HG03558 (cell line): ENCODE measurements around the gene SKIC8.

ENCODE experiments used
- ATAC-seq: cut with Tn5 transposase; IDR thresholded peaks from one replicate; pipeline ENCODE4 v1.9.1; 2021; ENCODE audit warnings: moderate number of reproducible peaks; ENCODE audit not compliant: unreplicated experiment; ENCODE audit errors: extremely low read depth

SKIC8 gene

DNA sequence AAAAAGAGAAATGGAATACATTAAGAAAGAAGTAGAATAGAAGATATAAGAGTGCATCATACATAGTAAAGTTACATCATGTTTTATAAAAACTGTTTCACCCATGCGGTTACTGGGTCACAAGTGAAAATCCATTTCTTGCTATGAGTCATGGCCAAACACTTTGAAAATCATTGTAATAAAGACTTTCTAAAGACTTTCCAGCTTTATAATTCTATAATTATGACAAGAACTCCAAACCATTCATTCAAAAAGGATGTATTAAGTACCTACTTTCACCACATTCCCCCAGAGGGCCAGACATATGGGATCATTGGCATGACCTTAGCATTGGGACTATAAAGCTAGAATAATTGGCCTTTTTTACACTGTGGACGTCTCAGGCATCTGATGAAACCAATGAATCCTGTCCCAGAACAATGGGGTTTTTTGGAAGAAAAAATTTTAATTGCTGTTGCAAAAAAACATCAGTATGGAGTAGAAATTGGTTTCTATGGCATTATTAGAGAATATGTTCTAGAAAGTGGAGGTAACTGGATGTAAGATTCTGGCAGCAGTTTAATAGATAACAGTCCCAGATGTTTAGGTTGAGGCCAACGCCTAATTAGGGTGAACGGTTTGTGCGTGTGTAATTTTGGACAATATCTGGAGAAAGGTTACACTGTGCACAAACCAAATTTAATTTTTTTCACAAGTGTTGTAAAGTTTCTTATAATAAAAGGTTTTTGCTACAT, 3.3 kb upstream of the SKIC8 start:
- no peak for ATAC-seq

DNA sequence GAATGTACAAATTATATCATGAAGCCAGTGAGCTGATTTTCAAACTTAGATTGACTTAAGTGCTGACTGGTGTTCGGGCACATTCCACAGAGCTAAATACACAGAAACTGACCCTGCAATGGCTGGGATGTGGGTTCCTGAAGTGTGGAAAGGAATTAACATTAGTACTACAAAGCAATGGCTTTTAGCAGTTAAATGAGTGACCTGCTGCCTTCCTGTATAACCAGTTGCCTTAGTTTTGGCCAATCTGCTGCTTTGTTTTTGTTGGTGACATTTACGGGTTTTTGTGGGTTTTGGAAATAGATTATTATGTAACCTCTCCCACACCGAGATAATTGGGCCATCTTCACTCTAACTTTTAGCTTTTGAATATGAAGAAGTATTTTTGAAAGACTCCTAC, 2.4 kb upstream of the SKIC8 start:
- no peak for ATAC-seq

DNA sequence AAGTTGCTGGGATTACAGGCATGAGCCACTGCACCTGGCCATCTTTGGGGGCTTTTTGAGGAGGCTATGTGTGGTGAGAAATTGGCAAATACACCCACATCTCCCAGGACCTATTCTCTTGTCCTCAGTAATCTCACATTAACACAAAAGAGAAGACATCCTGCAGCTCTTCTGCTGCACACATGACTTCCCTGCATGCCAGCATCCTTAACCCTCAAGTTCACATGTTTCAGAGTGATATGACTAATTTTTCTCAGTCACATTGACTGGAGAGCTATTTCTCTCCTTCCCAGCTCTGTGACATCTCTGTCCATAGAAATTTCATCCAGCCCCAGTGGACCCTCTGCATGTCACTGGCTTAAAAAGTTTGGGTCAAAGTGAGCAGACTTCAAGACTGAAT, 1.9 kb upstream of the SKIC8 start:
- ATAC-seq, result no peak

DNA sequence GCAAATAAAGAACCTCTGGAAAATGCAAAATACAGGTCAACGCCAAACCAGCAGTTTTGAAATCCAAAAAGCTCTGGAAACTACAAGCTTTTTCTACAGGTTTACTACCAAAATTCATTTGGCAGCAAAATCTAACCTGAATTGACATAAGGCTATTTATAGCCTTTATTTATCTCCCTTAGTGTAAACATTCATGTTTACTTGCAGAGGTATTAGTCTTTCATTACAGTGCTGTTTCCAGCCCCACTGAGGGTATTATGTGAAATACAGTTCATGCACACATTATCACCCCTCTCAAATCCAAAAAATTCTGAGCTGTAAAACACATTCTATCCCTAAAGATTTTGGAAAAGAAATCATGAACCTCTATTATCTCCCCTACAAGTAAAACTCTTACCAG, 7.2 kb downstream of the SKIC8 start:
- ATAC-seq, result no peak

DNA sequence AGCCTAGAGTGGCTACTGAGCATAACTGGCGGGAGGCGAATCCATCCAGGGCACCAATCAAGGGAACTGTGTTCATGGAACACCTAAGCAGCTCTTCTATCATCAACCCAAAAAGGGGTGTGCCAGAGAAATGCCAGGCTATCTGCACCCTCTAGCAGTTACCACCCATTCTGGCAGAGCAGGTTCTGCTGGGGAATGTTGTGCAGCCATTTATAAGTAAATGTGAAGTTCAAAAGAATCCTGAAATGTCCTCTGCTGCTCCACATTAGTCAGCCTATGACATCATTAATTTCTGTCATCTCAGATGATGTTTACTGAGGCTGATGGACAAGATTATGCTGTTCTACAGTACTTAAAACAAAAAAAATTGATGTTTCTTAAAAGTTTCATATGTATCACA, 7.7 kb downstream of the SKIC8 start:
- no peak for ATAC-seq

DNA sequence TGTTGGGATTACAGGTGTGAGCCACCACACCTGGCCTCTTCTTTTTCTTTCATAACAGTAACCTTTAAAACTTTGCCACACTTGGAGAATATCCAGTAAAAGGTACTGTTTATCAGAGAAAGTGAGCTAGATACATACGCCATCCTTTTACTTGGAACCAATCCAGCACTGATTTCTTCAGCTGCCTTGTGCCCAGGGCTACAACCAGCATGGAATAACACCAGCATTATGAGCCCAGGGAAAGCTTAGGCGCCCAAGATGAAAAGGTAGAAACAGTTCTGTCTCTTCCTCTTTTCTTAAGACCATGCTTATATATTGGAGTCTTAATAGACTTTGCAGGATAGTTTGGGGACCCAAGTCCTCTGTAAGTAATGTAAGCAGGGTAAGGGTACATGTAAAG, 8.4 kb downstream of the SKIC8 start:
- no peak for ATAC-seq

DNA sequence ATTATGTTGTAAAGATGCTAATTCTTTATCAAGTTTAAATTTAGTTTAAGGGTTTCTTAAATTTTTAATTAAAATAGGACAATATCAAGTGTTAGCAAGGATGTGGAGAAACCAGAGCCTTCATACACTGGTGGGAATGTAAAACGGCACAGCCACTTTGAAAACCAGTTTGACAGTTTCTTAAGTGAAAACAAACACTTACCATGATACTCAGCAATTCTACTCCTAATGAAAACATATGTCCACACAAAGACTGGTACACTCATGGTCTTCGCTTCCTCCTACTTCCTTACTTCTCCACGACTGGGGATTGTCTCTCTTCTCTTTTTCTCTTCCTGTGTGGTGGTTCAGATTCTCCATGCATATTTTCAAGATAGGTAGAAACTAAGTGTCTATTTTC, 9.2 kb downstream of the SKIC8 start:
- ATAC-seq, result no peak

DNA sequence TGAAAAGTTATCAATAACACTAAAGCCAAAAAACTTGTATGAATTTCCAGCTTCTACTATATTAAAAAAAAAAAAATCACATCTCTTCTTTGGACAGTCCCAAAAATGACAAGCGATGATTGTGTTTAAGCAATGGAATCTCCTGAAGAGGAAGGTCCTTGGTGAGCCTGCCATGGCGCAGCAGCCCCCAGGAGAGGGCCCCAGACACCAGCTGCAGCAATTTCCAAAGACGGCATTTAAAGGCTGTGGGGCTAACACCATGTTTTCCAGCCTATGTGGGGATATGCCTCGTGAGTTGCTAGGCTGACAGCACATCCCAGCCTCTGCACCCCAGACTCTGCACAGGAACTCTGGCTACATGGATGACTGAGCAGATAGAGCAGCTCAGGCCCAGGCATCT, 14.7 kb downstream of the SKIC8 start:
- no peak for ATAC-seq

DNA sequence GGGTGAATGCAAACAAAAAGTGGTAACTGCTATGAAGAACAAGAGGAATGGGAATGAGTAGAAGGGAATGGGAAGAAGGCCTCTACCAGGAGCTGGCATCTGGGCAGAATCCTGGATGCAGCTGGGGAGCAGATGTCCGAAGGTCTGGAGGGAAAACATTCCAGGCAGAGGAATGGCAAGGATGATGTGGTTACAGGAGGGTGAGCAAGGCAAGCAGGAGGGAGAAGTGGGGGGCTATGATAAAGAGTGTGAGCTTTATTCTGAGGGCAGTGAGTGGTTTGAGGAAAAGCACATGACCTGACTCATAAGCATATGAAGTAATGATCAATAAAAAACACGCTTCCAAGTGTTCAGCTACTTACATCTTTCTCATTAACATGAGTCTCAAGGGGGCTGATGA, 17.1 kb downstream of the SKIC8 start:
- ATAC-seq, result no peak

DNA sequence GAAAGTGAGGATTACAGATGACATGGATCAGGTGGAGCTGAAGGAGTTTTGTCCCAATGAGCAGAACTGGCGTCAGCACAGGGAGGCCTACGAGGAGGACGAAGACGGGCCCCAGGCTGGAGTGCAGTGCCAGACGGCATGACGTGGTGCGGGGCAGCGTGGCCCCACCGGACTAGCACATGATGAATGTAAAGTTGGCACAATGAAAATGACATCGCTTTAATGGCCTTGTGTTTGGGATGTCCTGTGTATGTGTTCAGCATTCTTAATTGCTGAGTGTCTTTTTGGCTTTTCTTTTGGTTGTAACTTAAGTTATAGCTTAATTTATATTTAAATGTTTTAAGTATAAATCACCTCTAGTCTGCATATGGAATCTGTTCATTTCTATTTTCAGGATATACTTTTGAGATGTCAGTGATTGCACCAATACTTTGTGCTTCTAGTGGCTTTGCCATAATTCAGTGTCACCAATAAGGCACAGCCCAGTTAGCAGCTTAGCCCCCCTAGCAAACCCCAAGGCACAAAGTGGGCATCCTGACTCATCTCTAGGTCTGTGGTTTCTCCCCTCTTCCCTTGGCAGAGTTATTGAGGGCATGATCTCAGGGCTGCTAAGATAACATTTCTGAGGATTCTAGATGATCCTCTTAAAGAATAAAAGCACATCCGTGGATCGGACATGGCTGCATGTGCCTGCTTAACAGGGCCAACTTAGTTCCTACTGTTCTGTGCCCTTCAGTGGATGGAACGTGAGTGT, 18.9 kb downstream of the SKIC8 start:
- no peak for ATAC-seq

DNA sequence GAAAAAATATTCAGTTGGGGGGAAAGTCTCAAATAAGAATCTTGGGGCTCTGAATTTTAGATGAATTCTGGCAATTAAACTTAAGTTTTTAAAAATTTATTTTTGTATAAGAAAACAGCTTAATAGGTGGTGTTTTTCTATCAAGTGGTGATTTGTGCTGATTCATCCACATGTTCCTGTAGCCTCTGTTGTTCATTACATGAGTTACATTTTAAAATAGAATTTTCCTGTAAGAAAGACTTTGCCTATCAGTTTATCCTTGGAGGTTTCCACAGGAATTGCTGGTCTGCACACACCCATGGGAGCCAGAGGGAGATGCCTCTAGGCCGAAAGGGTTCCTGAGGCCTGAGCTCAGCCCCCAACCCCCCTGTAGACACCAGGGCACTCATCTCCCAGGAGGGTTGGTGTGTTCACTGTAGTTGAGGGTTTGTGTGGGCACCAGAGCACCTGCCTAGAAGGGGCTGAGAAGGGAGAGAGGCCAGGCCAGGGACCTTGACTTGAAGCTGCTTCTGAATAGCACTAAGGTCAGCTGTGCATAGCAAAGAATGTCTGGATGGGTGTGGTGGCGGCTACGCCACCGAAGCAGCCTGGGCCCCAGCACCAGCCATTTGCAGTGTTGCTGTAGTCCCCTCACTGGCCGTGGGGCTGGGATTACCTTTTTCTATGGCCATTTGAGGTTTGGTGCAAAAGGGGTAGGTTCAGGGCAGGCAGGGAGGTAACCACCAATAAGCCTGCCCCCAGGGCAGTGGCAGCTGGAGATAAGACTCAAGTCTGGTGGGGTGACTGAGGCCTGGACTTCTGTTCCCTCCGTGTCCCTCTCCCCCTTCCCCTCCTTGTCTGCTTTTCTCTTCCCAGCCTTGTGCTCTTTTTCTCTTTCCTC, 23.1 kb downstream of the SKIC8 start:
- no peak for ATAC-seq

DNA sequence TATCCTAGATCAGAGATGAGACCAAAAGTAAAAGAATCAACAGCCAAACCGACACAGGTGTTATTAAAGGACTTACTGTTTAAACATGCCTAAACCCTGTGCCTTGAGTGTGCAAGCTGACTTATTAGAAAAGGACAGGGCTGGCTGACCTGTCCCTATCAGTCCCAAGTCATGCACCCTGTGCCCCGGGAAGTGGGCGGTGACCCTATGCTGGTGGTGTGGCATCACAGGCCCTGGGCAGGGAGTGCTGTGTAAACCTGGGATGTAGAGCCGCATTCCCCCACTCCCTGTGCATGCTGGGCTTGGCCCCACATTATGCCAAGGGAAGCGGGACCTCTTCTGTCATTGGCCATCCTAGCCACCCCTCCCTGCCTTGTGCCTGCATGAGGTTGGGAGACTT, 24.4 kb downstream of the SKIC8 start:
- ATAC-seq, result no peak

DNA sequence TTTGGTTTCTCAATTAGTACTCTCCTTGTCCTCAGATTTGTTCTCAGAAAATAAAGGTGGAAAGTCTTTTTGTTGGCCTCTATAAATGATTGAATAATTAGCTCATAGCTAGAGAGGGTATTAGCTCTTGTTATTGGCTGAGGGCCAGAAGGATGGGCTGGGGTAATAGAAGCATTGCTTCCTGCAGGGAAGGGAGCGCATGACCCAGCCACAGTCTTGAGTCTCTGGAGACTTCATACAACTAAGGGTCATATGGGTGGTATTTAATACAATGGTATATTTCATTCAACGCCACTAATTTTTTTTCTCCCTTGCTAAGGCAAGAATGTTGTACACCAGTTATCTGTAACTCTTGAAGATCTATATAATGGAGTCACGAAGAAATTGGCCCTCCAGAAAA, 26.6 kb downstream of the SKIC8 start:
- ATAC-seq, result no peak

DNA sequence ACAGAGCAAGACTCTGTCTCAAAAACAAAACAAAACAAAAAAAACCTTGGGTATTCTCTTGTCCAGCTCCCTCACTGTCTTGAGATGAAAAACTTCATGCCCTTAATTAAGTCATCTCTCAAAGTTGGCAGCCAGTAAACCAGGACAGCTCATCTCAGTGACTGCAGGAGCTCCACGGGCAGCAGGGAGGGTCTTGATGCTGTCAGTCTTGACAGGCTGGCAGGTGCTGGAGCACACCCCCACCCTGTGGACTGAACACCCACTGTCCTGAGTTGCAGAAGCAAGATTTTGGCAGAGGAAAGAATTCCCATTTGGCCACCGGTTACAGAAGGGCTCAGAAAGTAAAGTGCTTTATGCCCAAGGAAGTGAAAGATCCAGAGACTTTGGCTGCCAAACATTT, 27.1 kb downstream of the SKIC8 start:
- no peak for ATAC-seq

DNA sequence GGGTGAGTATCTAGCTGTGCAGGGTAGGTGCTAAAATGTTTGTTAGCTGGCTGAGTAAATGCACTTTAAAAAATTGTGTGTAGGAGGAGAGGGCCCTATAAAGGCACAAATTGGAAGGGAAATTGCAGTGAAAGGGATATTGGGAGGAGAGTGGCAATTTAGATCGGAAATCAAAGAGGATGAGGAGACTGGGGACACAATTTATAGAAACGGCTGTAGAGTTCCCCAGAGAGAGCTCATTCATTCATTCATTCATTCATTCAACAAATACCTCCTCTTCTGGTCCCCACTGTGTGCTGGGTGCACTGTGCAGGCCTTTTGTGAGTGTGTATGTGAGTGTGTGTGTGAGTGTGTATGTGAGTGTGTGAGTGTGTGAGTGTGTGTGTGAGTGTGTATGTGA, 32.6 kb downstream of the SKIC8 start:
- ATAC-seq, result no peak

DNA sequence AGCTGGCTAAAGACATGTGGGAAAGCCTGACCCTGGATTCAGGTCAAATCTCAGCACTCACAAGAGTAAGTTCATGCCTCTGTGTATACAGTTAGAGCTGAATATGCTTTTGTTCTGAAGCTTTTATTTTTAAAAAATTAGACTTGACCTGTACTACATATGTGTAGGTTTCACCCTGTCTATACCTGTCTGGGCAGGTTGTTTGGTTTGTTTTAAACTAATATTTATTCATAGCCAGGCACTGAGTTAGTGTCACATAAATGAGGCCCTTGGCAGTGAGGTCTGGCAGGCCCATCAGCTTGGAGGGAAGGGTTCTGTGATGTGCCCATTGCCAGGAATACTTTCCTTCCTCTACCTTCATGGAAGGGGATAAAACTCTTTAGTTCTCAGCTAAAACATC, 33.2 kb downstream of the SKIC8 start:
- no peak for ATAC-seq

DNA sequence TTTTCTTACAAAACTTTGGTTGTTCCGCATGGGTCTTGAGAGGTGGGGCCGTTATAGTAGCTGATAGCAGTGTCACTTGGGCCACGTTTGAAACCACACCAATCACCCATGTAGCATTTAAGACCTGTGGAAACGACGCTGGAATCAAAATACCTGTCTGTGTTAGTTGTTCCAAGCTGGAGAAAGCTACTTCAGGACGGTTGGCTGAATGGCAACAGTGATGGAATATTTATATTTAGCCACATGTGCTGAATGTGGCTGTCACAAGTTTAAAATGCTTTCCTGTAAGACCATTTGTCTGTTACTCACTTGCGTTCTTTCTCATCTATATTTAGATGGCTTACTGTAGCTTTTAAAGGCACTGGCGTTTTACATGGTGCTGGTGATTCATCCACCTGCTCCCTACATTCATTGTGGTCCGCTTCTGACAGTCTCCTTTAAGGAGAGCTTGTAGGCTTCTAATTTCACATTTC, 33.6 kb downstream of the SKIC8 start:
- no peak for ATAC-seq

DNA sequence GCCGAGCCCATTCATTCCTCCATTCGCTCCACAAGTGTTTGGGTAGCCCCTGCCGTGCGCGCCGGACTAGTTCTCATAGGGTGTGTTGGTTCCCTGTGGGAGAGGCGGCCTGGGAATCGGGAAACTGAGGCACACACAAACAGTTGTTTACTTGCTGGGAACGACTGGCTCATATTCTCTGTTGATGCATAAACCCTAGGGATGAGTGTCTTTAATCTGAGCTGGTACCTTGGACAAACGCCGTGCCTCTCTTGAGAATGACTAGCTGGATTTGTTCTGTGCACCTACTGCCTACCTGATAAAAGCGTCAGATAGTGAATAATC, 34.3 kb downstream of the SKIC8 start:
- no peak for ATAC-seq

DNA sequence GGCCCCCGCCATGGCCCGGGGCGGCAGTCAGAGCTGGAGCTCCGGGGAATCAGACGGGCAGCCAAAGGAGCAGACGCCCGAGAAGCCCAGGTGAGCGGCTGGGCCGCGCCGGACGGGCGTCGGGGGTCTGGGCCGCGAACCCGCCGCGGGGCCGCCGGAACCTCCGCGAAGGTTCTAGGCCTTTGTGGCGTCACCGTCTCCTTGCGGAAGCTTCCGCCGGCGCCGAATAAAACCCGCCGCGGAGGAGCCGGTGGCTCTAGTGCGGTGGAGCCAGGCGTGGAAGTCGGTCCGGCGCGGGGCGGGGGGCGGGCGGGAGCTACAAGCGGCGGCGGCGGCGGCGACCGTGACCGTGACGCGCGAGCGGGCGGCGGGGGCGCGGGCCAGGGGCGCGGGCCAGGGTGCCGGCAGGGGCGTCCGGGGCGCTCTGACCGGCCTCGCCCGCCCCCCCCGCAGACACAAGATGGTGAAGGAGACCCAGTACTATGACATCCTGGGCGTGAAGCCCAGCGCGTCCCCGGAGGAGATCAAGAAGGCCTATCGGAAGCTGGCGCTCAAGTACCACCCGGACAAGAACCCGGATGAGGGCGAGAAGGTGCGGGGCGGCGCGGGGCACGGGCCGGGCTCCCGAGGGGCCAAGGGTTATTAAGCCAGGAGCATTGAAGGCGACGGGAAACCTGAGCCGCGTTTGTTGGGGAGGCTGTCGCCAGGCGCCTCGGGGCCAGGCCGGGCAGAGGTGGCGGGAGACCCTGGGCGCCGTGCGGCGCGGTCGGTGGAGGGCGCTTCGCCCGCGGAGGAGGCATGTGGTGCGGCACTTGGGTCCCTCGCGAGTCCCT, 34.9 kb downstream of the SKIC8 start, which contains the start of gene DNAJA4:
DNAJA4 (plus strand) TSS at position 259 of the 833 bp plus-strand sequence; CDS start at position 461, 202 bp downstream.
- no peak for ATAC-seq

DNA sequence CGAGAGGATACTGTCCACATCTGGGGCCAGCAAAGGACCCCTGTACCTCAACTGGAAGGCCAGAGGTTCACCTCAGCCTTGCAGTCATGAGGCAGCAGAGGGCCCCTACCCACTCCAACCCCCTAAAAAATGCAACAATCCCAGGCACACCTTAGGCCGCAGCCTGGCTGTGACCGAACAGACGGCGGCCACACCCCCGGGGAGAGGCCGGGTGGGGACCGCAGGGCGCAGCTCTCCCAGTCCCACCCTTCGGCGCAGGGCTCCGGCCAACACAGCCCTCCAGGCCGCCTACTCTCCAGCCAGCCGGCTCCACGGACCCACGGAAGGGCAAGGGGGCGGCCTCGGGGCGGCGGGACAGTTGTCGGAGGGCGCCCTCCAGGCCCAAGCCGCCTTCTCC, 35.5 kb downstream of the SKIC8 start:
- no peak for ATAC-seq
